Activated CD4-positive, alpha-beta T cell treated with anti-CD3 and anti-CD28 coated beads, Interleukin-2, amount 50 U/mL, for 4 hours (primary cell): Measurements from ENCODE around the gene SPO11.
A peak's percentile ranks its signal among the peaks of the same experiment; 100 is the strongest.

Experiments
- DNase-seq, 2 experiments: peaks; one replicate each; pipeline ENCODE4 v3.0.0-alpha.2; 2020

Gene SPO11

DNA sequence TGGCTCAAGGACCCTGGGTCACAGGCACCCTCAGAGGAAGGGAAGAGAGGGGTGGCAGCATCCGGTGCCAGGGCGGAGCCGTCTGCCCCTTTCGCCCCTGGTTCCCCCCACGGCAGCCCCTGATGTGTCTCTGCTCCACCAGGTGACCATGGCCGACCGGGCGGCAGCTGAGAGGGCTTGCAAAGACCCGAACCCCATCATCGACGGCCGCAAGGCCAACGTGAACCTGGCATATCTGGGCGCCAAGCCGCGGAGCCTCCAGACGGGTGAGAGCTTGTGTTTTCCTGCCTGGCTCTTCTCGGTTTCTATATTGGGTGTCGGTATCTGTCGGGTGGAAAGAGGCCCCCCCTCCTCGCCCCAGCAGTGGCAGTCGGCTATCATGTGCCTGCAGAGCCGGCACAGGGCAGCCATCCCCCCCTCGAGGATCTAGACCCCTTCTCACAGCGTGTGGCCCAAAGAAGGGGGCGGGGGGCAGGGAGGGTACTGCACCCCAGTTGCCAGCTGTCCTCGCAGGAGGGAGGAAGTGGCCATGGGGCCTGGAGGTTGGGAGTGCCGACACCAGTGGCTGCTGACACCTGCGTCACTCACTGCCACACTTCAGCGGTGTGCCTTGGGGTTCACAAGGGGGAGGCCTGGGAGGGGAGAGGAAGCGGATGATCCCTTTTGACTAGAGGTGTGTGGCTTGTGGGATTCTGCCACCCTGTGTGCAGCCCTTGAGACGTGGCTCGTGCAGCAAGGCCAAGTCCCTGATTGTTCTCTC lies 63.1 kb downstream of the SPO11 start:
- peak; percentile 47 to 55 for DNase-seq
